ENCODE data around the gene FGFR2.

DNA sequence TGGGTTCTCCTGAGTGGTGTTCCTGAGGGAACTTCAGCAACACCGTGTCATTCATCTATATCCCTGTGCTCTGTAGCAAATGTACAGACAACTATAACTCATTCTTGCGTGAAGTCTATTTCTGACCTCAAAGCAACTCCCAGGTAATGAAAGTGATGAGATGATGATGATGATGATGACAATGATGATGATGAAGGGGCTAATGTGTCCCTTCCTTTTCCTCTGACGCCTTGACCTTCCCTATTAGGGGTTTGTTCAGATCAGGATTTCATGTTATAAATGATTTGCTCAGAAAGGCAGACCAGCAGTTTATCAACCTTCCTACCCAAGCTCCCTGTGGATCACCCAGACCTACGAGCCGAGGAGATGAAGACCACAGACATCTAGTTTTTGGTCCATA is 136.9 kb downstream of the FGFR2 start:
- TF ChIP-seq, protein P1, sequence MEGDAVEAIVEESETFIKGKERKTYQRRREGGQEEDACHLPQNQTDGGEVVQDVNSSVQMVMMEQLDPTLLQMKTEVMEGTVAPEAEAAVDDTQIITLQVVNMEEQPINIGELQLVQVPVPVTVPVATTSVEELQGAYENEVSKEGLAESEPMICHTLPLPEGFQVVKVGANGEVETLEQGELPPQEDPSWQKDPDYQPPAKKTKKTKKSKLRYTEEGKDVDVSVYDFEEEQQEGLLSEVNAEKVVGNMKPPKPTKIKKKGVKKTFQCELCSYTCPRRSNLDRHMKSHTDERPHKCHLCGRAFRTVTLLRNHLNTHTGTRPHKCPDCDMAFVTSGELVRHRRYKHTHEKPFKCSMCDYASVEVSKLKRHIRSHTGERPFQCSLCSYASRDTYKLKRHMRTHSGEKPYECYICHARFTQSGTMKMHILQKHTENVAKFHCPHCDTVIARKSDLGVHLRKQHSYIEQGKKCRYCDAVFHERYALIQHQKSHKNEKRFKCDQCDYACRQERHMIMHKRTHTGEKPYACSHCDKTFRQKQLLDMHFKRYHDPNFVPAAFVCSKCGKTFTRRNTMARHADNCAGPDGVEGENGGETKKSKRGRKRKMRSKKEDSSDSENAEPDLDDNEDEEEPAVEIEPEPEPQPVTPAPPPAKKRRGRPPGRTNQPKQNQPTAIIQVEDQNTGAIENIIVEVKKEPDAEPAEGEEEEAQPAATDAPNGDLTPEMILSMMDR (IDR thresholded peaks at IDR 0.05): no peak
- no peak for TF ChIP-seq EP300 (IDR thresholded peaks at IDR 0.05; ENCODE audit: borderline replicate concordance in 1 of 2, low read depth in 1 of 2, low read length in 1 of 2)
- TF ChIP-seq, protein P2, sequence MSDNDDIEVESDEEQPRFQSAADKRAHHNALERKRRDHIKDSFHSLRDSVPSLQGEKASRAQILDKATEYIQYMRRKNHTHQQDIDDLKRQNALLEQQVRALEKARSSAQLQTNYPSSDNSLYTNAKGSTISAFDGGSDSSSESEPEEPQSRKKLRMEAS (IDR thresholded peaks at IDR 0.05; ENCODE audit: low read depth): no peak
- no peak for TF ChIP-seq TCF12 (IDR thresholded peaks at IDR 0.05)
- TF ChIP-seq YY1 (IDR thresholded peaks at IDR 0.05; ENCODE audit: low read depth): no peak
- TF ChIP-seq, protein P3, sequence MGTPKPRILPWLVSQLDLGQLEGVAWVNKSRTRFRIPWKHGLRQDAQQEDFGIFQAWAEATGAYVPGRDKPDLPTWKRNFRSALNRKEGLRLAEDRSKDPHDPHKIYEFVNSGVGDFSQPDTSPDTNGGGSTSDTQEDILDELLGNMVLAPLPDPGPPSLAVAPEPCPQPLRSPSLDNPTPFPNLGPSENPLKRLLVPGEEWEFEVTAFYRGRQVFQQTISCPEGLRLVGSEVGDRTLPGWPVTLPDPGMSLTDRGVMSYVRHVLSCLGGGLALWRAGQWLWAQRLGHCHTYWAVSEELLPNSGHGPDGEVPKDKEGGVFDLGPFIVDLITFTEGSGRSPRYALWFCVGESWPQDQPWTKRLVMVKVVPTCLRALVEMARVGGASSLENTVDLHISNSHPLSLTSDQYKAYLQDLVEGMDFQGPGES (IDR thresholded peaks at IDR 0.05; ENCODE audit: low read depth, low read length): no peak

Data from SK-N-SH (cell line).